ENCODE measurements around the gene MRPL12.

Gene MRPL12

DNA sequence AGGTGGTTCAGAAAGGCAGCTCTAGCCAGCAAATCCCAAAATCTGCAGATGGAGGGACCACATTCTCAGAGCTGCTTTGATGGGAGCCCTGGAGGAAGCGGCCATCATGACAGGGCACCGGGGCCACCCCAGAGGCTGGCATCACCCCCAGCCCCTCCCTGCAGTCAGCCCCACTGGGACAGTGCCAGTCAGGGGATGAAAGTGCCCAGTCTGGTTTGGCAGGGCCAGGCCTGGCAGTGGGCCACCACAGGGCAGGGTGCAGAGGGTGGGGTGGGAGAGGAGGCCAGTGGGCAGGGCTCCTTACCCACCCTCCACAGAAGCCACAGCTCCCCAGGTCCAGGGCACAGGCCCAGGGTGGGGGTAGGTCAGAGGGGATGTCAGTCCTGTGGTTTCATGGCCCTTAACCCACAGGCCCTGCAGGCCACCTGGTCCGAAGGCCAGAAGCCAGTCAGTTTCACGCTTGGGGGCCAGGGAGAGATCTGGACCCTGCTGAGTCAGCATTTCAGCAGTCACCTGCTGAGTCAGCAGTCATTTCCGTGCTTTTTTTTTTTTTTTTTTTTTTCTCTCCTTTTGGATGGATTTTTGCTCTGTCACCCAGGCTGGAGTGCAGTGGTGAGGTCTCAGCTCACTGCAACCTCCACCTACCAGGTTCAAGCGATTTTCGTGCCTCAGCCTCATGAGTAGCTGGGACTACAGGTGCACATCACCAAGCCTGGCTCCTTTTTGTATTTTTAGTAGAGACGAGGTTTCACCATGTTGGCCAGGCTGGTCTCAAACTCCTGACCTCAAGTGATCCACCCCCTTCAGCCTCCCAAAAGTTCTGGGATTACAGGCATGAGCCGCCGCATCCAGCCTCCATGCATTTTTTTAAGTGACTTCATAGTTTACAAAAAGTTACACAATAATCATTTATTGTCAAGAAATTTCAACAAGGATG, 19.3 kb downstream of the MRPL12 start:
- DNase-seq (no peak), ATAC-seq (ENCODE audit: insufficient read depth, low read depth) (peak; percentile 30; the same call in 2 of the 3 replicates)
- no peak overlapping the region for H3K27ac ChIP-seq (ENCODE audit: low read length)
- no peaks in the 10 kb centered on the region for H3K9me3 ChIP-seq (ENCODE audit: insufficient read depth, low read length, severe bottlenecking)
- no peaks in the 10 kb centered on the region for H3K79me2 ChIP-seq (ENCODE audit: insufficient read depth, low read length)
- H4K20me1 ChIP-seq (ENCODE audit: insufficient read depth, low read length): 0 out of 2 replicates have a peak, but pooled peaks cover 4% of the 10 kb centered on the region
- peaks cover 17% of the 10 kb centered on the region for H3K36me3 ChIP-seq (ENCODE audit: insufficient read depth, low read length)
- no peaks in the 10 kb centered on the region for H3K27me3 ChIP-seq (ENCODE audit: insufficient read depth, low read length, poor library complexity)
- H3K9ac ChIP-seq (ENCODE audit: low read depth, low read length): no peak overlapping the region
- no peaks in the 10 kb centered on the region for H3K4me1 ChIP-seq (ENCODE audit: insufficient read depth, low read length)
- no peak overlapping the region for H2AFZ ChIP-seq (ENCODE audit: low read depth, low read length)
- TF ChIP-seq EZH2 (IDR thresholded peaks at IDR 0.05; ENCODE audit: borderline replicate concordance, low read depth, low read length, severe bottlenecking): no peak
- TF ChIP-seq, protein P1, sequence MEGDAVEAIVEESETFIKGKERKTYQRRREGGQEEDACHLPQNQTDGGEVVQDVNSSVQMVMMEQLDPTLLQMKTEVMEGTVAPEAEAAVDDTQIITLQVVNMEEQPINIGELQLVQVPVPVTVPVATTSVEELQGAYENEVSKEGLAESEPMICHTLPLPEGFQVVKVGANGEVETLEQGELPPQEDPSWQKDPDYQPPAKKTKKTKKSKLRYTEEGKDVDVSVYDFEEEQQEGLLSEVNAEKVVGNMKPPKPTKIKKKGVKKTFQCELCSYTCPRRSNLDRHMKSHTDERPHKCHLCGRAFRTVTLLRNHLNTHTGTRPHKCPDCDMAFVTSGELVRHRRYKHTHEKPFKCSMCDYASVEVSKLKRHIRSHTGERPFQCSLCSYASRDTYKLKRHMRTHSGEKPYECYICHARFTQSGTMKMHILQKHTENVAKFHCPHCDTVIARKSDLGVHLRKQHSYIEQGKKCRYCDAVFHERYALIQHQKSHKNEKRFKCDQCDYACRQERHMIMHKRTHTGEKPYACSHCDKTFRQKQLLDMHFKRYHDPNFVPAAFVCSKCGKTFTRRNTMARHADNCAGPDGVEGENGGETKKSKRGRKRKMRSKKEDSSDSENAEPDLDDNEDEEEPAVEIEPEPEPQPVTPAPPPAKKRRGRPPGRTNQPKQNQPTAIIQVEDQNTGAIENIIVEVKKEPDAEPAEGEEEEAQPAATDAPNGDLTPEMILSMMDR (IDR thresholded peaks at IDR 0.05; ENCODE audit: borderline replicate concordance, extremely low read depth, low read length, poor library complexity, severe bottlenecking): no peak
- H3K4me3 ChIP-seq (ENCODE audit: low read depth in 1 of 2, low read length in 2 of 2): no peak overlapping the region
- H3K4me2 ChIP-seq (ENCODE audit: insufficient read depth, low read length): no peak overlapping the region

DNA sequence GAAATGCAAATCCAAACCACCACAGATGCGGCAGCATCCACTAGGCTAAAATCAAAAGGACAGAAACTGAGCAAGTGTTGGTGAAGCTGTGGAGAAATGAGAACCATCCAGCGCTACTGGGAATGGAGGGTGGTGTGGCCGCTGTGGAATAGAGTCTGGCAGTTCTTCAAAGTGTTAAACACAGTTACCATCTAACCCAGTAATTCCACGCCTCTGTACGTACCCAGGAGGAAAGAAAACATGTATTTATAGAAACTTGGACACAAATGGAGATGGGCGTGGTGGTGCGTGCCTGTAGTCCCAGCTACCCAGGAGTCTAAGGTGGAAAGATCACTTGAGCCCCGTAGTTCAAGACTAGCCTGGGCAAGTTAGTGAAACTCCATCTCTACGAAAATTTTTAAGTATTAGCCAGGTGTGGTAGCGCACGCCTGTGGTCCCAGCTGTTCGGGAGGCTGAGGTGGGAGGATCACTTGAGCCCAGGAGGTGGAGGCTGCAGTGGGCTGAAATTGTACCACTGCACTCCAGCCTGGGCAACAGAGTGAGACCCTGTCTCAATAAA, 20.6 kb downstream of the MRPL12 start:
- ATAC-seq (ENCODE audit: insufficient read depth, low read depth) (no peak), DNase-seq (no peak)
- H3K4me2 ChIP-seq (ENCODE audit: insufficient read depth, low read length): no peak overlapping the region
- no peaks in the 10 kb centered on the region for H3K27me3 ChIP-seq (ENCODE audit: insufficient read depth, low read length, poor library complexity)
- H3K9ac ChIP-seq (ENCODE audit: low read depth, low read length): no peak overlapping the region
- 0 out of 2 replicates have a peak, but pooled peaks cover 4% of the 10 kb centered on the region for H4K20me1 ChIP-seq (ENCODE audit: insufficient read depth, low read length)
- H3K27ac ChIP-seq (ENCODE audit: low read length): no peak overlapping the region
- no peaks in the 10 kb centered on the region for H3K9me3 ChIP-seq (ENCODE audit: insufficient read depth, low read length, severe bottlenecking)
- TF ChIP-seq, protein P1 (IDR thresholded peaks at IDR 0.05; ENCODE audit: borderline replicate concordance, extremely low read depth, low read length, poor library complexity, severe bottlenecking): no peak
- TF ChIP-seq EZH2 (IDR thresholded peaks at IDR 0.05; ENCODE audit: borderline replicate concordance, low read depth, low read length, severe bottlenecking): no peak
- H3K4me1 ChIP-seq (ENCODE audit: insufficient read depth, low read length): no peaks in the 10 kb centered on the region
- H3K4me3 ChIP-seq (ENCODE audit: low read depth in 1 of 2, low read length in 2 of 2): no peak overlapping the region
- no peaks in the 10 kb centered on the region for H3K79me2 ChIP-seq (ENCODE audit: insufficient read depth, low read length)
- no peak overlapping the region for H2AFZ ChIP-seq (ENCODE audit: low read depth, low read length)
- peaks cover 10% of the 10 kb centered on the region for H3K36me3 ChIP-seq (ENCODE audit: insufficient read depth, low read length)

DNA sequence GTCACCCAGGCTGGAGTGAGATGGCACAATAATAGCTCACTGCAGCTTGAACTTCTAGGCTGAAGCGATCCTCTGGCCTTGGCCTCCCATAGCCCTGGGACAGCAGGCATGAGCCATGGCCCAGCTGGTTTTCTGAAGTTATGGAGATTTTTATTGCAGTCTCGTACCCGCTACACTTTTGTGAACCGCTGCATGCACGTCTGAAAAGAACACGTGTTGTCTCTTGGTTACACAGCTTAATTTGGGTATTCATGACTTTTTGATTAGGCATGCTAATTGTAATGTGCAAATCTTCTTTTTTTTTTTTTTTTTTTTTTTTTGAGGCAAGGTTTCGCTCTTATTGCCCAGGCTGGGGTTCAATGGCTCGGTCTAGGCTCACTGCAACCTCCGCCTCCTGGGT, 22.3 kb downstream of the MRPL12 start:
- Histone ChIP-seq H2AFZ (ENCODE audit: low read depth, low read length) (no peak overlapping the region), H3K27me3 (ENCODE audit: insufficient read depth, low read length, poor library complexity) (no peaks in the 10 kb centered on the region), H3K4me1 (ENCODE audit: insufficient read depth, low read length) (no peaks in the 10 kb centered on the region), H3K9me3 (ENCODE audit: insufficient read depth, low read length, severe bottlenecking) (no peaks in the 10 kb centered on the region), H3K4me2 (ENCODE audit: insufficient read depth, low read length) (no peak overlapping the region), H4K20me1 (ENCODE audit: insufficient read depth, low read length) (0 out of 2 replicates have a peak, but pooled peaks cover under 1% of the 10 kb centered on the region), H3K36me3 (ENCODE audit: insufficient read depth, low read length) (no peaks in the 10 kb centered on the region), H3K27ac (ENCODE audit: low read length) (no peak overlapping the region), H3K4me3 (ENCODE audit: low read depth in 1 of 2, low read length in 2 of 2) (no peak overlapping the region), H3K9ac (ENCODE audit: low read depth, low read length) (no peak overlapping the region), H3K79me2 (ENCODE audit: insufficient read depth, low read length) (no peaks in the 10 kb centered on the region)
- ATAC-seq (ENCODE audit: insufficient read depth, low read depth) (no peak), DNase-seq (no peak)
- TF ChIP-seq, protein P1 (IDR thresholded peaks at IDR 0.05; ENCODE audit: borderline replicate concordance, extremely low read depth, low read length, poor library complexity, severe bottlenecking): no peak
- no peak for TF ChIP-seq EZH2 (IDR thresholded peaks at IDR 0.05; ENCODE audit: borderline replicate concordance, low read depth, low read length, severe bottlenecking)
